Measurements from ENCODE around the gene KATNAL2. TPM values are rescaled to one million over a fixed set of nuclear protein-coding genes. Genes with fewer than 3 reads are reported as not detected.
A peak's percentile ranks its signal among the peaks of the same experiment; 100 is the strongest.

KATNAL2 gene
- total and polyA plus RNA-seq, 7 experiments from 2014 or later, result 1.1 to 2.8 (median 1.7) TPM; not detected in 2

GRCh38 chr18:47113796-47114540 lies 196.6 kb downstream of the KATNAL2 start:
- Mint-ChIP-seq H3K27ac (no peak overlapping the region), H3K4me1 (no peaks in the 10 kb centered on the region), H3K4me3 (no peak overlapping the region), H3K36me3 (peaks cover 14 to 52% (median 20%) of the 10 kb centered on the region in 5 donors), H3K9me3 (peaks cover 0 to 1% (median 0%) of the 10 kb centered on the region in 11 donors), H3K27me3 (no peaks in the 10 kb centered on the region)
- intact Hi-C loops (cut with micrococcal nuclease), result no loop called here
- Histone ChIP-seq H3K4me1 (ENCODE audit: control insufficient read depth in 2 of 2, insufficient read depth in 2 of 2, low read length in 2 of 2) (no peaks in the 10 kb centered on the region), H3K36me3 (ENCODE audit: control insufficient read depth in 2 of 3, insufficient read depth in 3 of 3, low read length in 3 of 3) (peaks cover 5 to 48% (median 5%) of the 10 kb centered on the region in 3 experiments), H3K9me3 (ENCODE audit: control insufficient read depth in 2 of 3, low read length in 3 of 3) (no peaks in the 10 kb centered on the region), H3K27ac (ENCODE audit: low read depth, low read length) (no peak overlapping the region), H3K4me3 (ENCODE audit: low read length) (no peak overlapping the region), H3K27me3 (ENCODE audit: control insufficient read depth in 2 of 2, insufficient read depth in 2 of 2, low read length in 2 of 2) (no peaks in the 10 kb centered on the region)
- no peak for DNase-seq
- ChIA-PET POLR2A (no interaction called here), CTCF (interaction anchor here (0.7 to 1.5 kb wide), 2 partner anchors 91 to 638 kb away, joined by 5 to 7 read pairs; no protein-coding TSS in a partner anchor)
- ATAC-seq, result no peak

GRCh38 chr18:47115205-47115604 lies 197.8 kb downstream of the KATNAL2 start:
- H3K36me3 Mint-ChIP-seq, result peaks cover 14 to 56% (median 25%) of the 10 kb centered on the region in 5 donors

GRCh38 chr18:47118981-47119380 lies 201.6 kb downstream of the KATNAL2 start:
- Histone ChIP-seq H3K27me3 (ENCODE audit: control insufficient read depth in 2 of 2, insufficient read depth in 2 of 2, low read length in 2 of 2) (no peaks in the 10 kb centered on the region), H3K27ac (ENCODE audit: low read depth, low read length) (no peak overlapping the region), H3K4me1 (ENCODE audit: control insufficient read depth in 2 of 2, insufficient read depth in 2 of 2, low read length in 2 of 2) (no peaks in the 10 kb centered on the region), H3K4me3 (ENCODE audit: low read length) (no peak overlapping the region), H3K9me3 (ENCODE audit: control insufficient read depth in 2 of 3, low read length in 3 of 3) (no peaks in the 10 kb centered on the region), H3K36me3 (ENCODE audit: control insufficient read depth in 2 of 3, insufficient read depth in 3 of 3, low read length in 3 of 3) (peaks cover 0 to 16% (median 0%) of the 10 kb centered on the region in 3 experiments)
- H3K27ac Mint-ChIP-seq, result no peak overlapping the region
- peaks cover 0 to 52% (median 38%) of the 10 kb centered on the region in 5 donors for H3K36me3 Mint-ChIP-seq
- CTCF ChIA-PET, result no interaction called here
- POLR2A ChIA-PET, result no interaction called here
- no peak for ATAC-seq
- intact Hi-C loops (cut with micrococcal nuclease), result no loop called here
- H3K27me3 Mint-ChIP-seq, result no peaks in the 10 kb centered on the region
- no peak for DNase-seq
- H3K4me1 Mint-ChIP-seq, result peaks cover 0 to 16% (median 0%) of the 10 kb centered on the region in 7 donors
- H3K9me3 Mint-ChIP-seq, result peaks cover 0 to 1% (median 0%) of the 10 kb centered on the region in 11 donors
- no peak overlapping the region for H3K4me3 Mint-ChIP-seq

More at GRCh38 chr18:47115205-47115604, 197.8 kb downstream of the KATNAL2 start:
- intact Hi-C loops (cut with micrococcal nuclease), result no loop called here
- Histone ChIP-seq H3K4me1 (ENCODE audit: control insufficient read depth in 2 of 2, insufficient read depth in 2 of 2, low read length in 2 of 2) (no peaks in the 10 kb centered on the region), H3K27me3 (ENCODE audit: control insufficient read depth in 2 of 2, insufficient read depth in 2 of 2, low read length in 2 of 2) (no peaks in the 10 kb centered on the region), H3K36me3 (ENCODE audit: control insufficient read depth in 2 of 3, insufficient read depth in 3 of 3, low read length in 3 of 3) (peaks cover 5 to 47% (median 5%) of the 10 kb centered on the region in 3 experiments), H3K4me3 (ENCODE audit: low read length) (no peak overlapping the region), H3K9me3 (ENCODE audit: control insufficient read depth in 2 of 3, low read length in 3 of 3) (no peaks in the 10 kb centered on the region), H3K27ac (ENCODE audit: low read depth, low read length) (no peak overlapping the region)
- ChIA-PET POLR2A (no interaction called here), CTCF (interaction anchor here (0.7 kb wide), 1 partner anchor 35 kb away, joined by 3 read pairs; no protein-coding TSS in a partner anchor)
- Mint-ChIP-seq H3K4me3 (no peak overlapping the region), H3K27me3 (no peaks in the 10 kb centered on the region), H3K4me1 (peaks cover 0 to 3% (median 0%) of the 10 kb centered on the region in 7 donors), H3K27ac (peak overlapping the region in 1 of 9 donors; percentile 36), H3K9me3 (peaks cover 0 to 1% (median 0%) of the 10 kb centered on the region in 11 donors)
- ATAC-seq (no peak), DNase-seq (no peak)

GRCh38 chr18:47120428-47120827 lies 203.0 kb downstream of the KATNAL2 start:
- Mint-ChIP-seq H3K4me1 (peaks cover 0 to 16% (median 2%) of the 10 kb centered on the region in 7 donors), H3K36me3 (peaks cover 0 to 53% (median 41%) of the 10 kb centered on the region in 5 donors), H3K27me3 (no peaks in the 10 kb centered on the region), H3K9me3 (no peaks in the 10 kb centered on the region), H3K4me3 (no peak overlapping the region), H3K27ac (no peak overlapping the region)
- intact Hi-C loops (cut with micrococcal nuclease), result no loop called here
- Histone ChIP-seq H3K27me3 (ENCODE audit: control insufficient read depth in 2 of 2, insufficient read depth in 2 of 2, low read length in 2 of 2) (no peaks in the 10 kb centered on the region), H3K27ac (ENCODE audit: low read depth, low read length) (no peak overlapping the region), H3K4me1 (ENCODE audit: control insufficient read depth in 2 of 2, insufficient read depth in 2 of 2, low read length in 2 of 2) (no peaks in the 10 kb centered on the region), H3K9me3 (ENCODE audit: control insufficient read depth in 2 of 3, low read length in 3 of 3) (no peaks in the 10 kb centered on the region), H3K4me3 (ENCODE audit: low read length) (no peak overlapping the region), H3K36me3 (ENCODE audit: control insufficient read depth in 2 of 3, insufficient read depth in 3 of 3, low read length in 3 of 3) (peaks cover 0 to 4% (median 0%) of the 10 kb centered on the region in 3 experiments)
- DNase-seq (no peak), ATAC-seq (no peak)
- CTCF ChIA-PET, result interaction anchor here (0.9 kb wide), 1 partner anchor 79 kb away, joined by 3 read pairs; no protein-coding TSS in a partner anchor
- POLR2A ChIA-PET, result no interaction called here

- H3K27ac ChIP-seq (ENCODE audit: low read depth, low read length), result no peak overlapping the region
- H3K9me3 ChIP-seq (ENCODE audit: control insufficient read depth in 2 of 3, low read length in 3 of 3), result no peaks in the 10 kb centered on the region
- DNase-seq (no peak), ATAC-seq (no peak)
- Mint-ChIP-seq H3K4me1 (peaks cover 0 to 16% (median 2%) of the 10 kb centered on the region in 7 donors), H3K36me3 (peaks cover 0 to 56% (median 42%) of the 10 kb centered on the region in 5 donors), H3K4me3 (no peak overlapping the region), H3K9me3 (no peaks in the 10 kb centered on the region), H3K27me3 (no peaks in the 10 kb centered on the region), H3K27ac (no peak overlapping the region)
- intact Hi-C loops (cut with micrococcal nuclease), result no loop called here
- no peak overlapping the region for H3K4me3 ChIP-seq (ENCODE audit: low read length)
- CTCF ChIA-PET, result no interaction called here
- POLR2A ChIA-PET, result no interaction called here
- peaks cover 0 to 3% (median 0%) of the 10 kb centered on the region in 3 experiments for H3K36me3 ChIP-seq (ENCODE audit: control insufficient read depth in 2 of 3, insufficient read depth in 3 of 3, low read length in 3 of 3)
- H3K27me3 ChIP-seq (ENCODE audit: control insufficient read depth in 2 of 2, insufficient read depth in 2 of 2, low read length in 2 of 2), result no peaks in the 10 kb centered on the region
- H3K4me1 ChIP-seq (ENCODE audit: control insufficient read depth in 2 of 2, insufficient read depth in 2 of 2, low read length in 2 of 2), result no peaks in the 10 kb centered on the region
Observed at GRCh38 chr18:47121146-47121545, 203.7 kb downstream of the KATNAL2 start.

- POLR2A ChIA-PET, result no interaction called here
- CTCF ChIA-PET, result no interaction called here
- peaks cover under 1 to 44% (median 19%) of the 10 kb centered on the region in 5 donors for H3K36me3 Mint-ChIP-seq
Observed at GRCh38 chr18:47141289-47141688, 223.9 kb downstream of the KATNAL2 start.

More at GRCh38 chr18:47141289-47141688, 223.9 kb downstream of the KATNAL2 start:
- Mint-ChIP-seq H3K9me3 (no peaks in the 10 kb centered on the region), H3K27ac (peak overlapping the region in 1 of 9 donors; percentile 36), H3K4me1 (peaks cover 6 to 50% (median 27%) of the 10 kb centered on the region in 7 donors), H3K27me3 (no peaks in the 10 kb centered on the region), H3K4me3 (no peak overlapping the region)
- ATAC-seq, result no peak
- no peak for DNase-seq
- H3K27me3 ChIP-seq (ENCODE audit: control insufficient read depth in 2 of 2, insufficient read depth in 2 of 2, low read length in 2 of 2), result no peaks in the 10 kb centered on the region
- H3K36me3 ChIP-seq (ENCODE audit: control insufficient read depth in 2 of 3, insufficient read depth in 3 of 3, low read length in 3 of 3), result no peaks in the 10 kb centered on the region
- no peaks in the 10 kb centered on the region for H3K9me3 ChIP-seq (ENCODE audit: control insufficient read depth in 2 of 3, low read length in 3 of 3)
- intact Hi-C loops (cut with micrococcal nuclease), result no loop called here
- H3K4me1 ChIP-seq (ENCODE audit: control insufficient read depth in 2 of 2, insufficient read depth in 2 of 2, low read length in 2 of 2), result no peaks in the 10 kb centered on the region
- no peak overlapping the region for H3K4me3 ChIP-seq (ENCODE audit: low read length)
- H3K27ac ChIP-seq (ENCODE audit: low read depth, low read length), result no peak overlapping the region
